ENCODE results near the gene NOS1AP.
A peak's percentile ranks its signal among the peaks of the same experiment; 100 is the strongest.
"Not testable (repeated sequence)": the region's sequence is repeated elsewhere in the genome, so short reads cannot be mapped to it uniquely, and the experiment has no call there.

NOS1AP gene

GRCh38 chr1:162343470-162343869 is 274.0 kb downstream of the NOS1AP start:
- DNase-seq (ENCODE audit: low read depth), result no peak
- TF ChIP-seq POLR2A (IDR thresholded peaks at IDR 0.05; ENCODE audit: extremely low read depth, insufficient read length) (no peak), CTCF (IDR thresholded peaks at IDR 0.05; ENCODE audit: low read depth, low read length) (no peak)
- no peak overlapping the region for H3K4me3 ChIP-seq (ENCODE audit: low read depth, low read length)

- no peak overlapping the region for H3K4me3 ChIP-seq (ENCODE audit: low read depth, low read length)
- TF ChIP-seq MYC (IDR thresholded peaks at IDR 0.05; ENCODE audit: low read depth, low read length), result no peak
- TF ChIP-seq MAX (IDR thresholded peaks at IDR 0.05; ENCODE audit: low read depth, low read length), result no peak
- no peak for TF ChIP-seq POLR2A (IDR thresholded peaks at IDR 0.05; ENCODE audit: extremely low read depth, insufficient read length)
- no peak for TF ChIP-seq CTCF (IDR thresholded peaks at IDR 0.05; ENCODE audit: low read depth, low read length)
- DNase-seq (ENCODE audit: low read depth), result no peak
Measured at GRCh38 chr1:162347281-162347680, 277.8 kb downstream of the NOS1AP start.

DNA sequence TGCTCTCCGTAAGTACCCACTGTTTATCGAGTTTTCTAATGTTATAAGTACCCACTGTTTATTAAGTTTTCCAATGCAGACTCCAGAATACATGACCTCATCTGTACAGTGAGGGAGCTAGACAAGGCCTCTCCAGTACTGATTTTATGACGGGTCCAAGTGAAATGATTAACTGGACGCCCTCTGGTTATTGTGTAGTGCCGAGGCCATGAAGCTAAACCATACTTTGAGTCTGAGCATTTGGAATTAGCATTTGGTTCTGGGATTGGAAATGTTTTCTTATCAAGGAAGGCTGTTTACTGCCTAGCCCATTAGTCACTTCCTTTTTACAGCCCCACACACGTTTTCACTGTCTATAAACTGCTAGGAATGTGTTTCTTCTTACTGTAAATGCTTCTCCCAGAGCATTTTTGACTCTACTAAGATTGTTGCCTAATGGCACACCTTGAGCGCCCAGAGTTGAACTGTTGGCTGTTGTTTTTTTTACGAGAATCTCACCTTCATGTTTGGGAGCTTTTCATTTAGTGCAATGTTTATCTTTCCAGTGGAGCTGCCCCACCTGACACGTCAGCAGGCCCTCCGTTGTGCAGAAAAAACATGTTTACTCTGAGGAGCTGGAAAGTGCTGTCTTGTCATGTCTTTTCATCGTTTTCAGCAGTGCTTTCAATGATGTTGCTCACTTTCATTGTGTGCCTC is 280.3 kb downstream of the NOS1AP start:
- no peak for DNase-seq (ENCODE audit: low read depth)
- H3K4me3 ChIP-seq (ENCODE audit: low read depth, low read length), result no peak overlapping the region
- TF ChIP-seq MAX (IDR thresholded peaks at IDR 0.05; ENCODE audit: low read depth, low read length) (no peak), POLR2A (IDR thresholded peaks at IDR 0.05; ENCODE audit: extremely low read depth, insufficient read length) (no peak), CTCF (IDR thresholded peaks at IDR 0.05; ENCODE audit: low read depth, low read length) (no peak), MYC (IDR thresholded peaks at IDR 0.05; ENCODE audit: low read depth, low read length) (no peak)

- H3K4me3 ChIP-seq (ENCODE audit: low read depth, low read length), result no peak overlapping the region
- no peak for DNase-seq (ENCODE audit: low read depth)
- TF ChIP-seq MAX (IDR thresholded peaks at IDR 0.05; ENCODE audit: low read depth, low read length), result no peak
- TF ChIP-seq POLR2A (IDR thresholded peaks at IDR 0.05; ENCODE audit: extremely low read depth, insufficient read length), result no peak
- no peak for TF ChIP-seq MYC (IDR thresholded peaks at IDR 0.05; ENCODE audit: low read depth, low read length)
- no peak for TF ChIP-seq CTCF (IDR thresholded peaks at IDR 0.05; ENCODE audit: low read depth, low read length)
Measured at GRCh38 chr1:162351246-162351842, 281.9 kb downstream of the NOS1AP start.

DNA sequence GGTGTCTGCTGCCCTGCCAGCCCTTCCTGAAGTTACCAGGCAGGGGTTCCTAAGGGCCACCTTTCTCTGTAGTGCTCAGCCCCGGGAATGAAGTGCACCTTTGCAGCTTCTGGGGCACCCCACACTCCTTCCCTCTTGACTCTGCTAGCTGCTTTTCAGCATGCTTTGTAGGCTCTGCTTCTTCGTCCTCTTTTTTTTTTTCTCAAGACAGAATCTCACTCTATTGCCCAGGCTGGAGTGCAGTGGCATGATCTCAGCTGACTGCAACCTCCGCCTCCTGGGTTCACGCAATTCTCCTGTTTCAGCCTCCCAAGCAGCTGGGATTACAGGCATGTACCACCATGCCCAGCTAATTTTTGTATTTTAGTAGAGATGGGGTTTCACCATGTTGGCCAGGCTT is 282.4 kb downstream of the NOS1AP start:
- not testable (repeated sequence) for H3K4me3 ChIP-seq (ENCODE audit: low read depth, low read length)

DNA sequence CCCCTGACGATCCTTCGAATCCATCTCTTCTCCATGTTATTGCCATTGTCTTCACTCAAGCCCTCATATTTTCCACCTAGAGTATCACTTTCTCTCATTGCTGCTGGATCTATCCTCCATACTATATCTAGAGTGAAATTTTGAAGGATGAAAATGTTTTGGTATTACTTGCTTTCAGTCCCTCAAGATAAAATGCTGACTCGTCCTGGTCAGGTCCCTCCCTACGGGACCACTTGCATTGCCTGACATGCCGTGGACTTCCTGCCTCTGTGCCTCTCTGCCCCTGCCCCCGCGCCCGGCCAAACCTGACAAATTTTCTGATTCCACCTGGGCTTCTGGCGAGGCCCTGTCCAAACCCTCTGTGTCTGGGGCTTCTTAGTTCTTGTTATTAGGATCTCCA is 283.6 kb downstream of the NOS1AP start:
- no peak overlapping the region for H3K4me3 ChIP-seq (ENCODE audit: low read depth, low read length)
- DNase-seq (ENCODE audit: low read depth), result peak; percentile 14
- no peak for TF ChIP-seq POLR2A (IDR thresholded peaks at IDR 0.05; ENCODE audit: extremely low read depth, insufficient read length)
- TF ChIP-seq CTCF (IDR thresholded peaks at IDR 0.05; ENCODE audit: low read depth, low read length), result no peak
- TF ChIP-seq MYC (IDR thresholded peaks at IDR 0.05; ENCODE audit: low read depth, low read length), result no peak
- no peak for TF ChIP-seq MAX (IDR thresholded peaks at IDR 0.05; ENCODE audit: low read depth, low read length)

More for the DNA sequence above, 282.4 kb downstream of the NOS1AP start:
- not testable (repeated sequence) for DNase-seq (ENCODE audit: low read depth)
